Fibroblast of skin of scalp (primary cell): ENCODE results near the gene RAB19.
"Not testable (repeated sequence)": the region's sequence is repeated elsewhere in the genome, so short reads cannot be mapped to it uniquely, and the experiment has no call there.

Experiments used
- DNase-seq: peaks from one replicate; pipeline ENCODE4 v3.0.0-alpha.2; 2013

Gene RAB19

GRCh38 chr7:140402178-140402835, 1.6 kb upstream of the RAB19 start:
- peak; percentile 11 for DNase-seq

DNA sequence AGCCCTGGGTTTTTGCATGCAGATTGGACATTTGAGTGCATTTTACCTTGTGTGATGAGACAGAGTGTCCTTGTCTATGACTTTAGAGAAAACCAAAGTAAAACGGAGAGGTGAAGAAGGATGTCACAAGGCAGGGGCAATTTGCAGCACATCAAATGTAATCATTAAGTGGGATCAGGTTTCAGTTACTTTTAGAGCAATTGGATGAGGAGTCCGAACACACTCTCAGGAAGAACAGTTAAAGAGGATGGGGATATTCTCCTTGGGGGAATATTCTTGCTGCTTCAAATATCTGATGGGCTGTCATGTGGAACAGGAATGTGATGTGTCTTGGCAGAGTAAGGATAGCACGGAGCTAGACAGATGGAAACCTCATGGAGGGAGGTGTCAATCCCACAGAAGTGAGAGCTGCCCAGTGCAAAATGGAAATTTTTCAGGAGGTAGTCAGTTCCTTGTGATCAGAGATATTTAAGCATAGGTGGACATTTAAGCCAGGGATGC, 757 bp downstream of the RAB19 start:
- DNase-seq = peak; percentile 23

DNA sequence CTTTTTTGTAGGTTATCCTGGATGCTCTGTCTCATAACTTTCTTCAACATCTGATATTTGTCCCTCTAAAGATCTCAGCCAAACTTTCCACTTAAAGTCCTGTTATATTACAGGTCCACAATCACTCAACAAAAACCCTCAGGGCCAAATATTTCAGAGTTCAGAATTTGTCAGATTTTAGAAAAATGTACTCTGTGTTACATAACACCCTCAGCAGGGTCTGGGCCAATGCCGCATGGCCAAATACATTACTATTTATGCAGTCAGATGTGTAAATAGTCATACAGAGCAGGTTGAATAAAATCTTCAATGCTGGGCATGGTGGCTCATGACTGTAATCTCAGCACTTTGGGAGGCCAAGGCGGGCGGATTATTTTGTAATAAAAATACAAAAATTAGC, 11.5 kb downstream of the RAB19 start:
- DNase-seq = no peak

GRCh38 chr7:140415816-140416215, 12.0 kb downstream of the RAB19 start:
- DNase-seq = not testable (repeated sequence)

- DNase-seq = no peak
Measured at GRCh38 chr7:140416560-140416959, 12.7 kb downstream of the RAB19 start.

GRCh38 chr7:140417456-140418155, 13.7 kb downstream of the RAB19 start:
- DNase-seq = no peak

- not testable (repeated sequence) for DNase-seq
Measured at GRCh38 chr7:140418156-140418472, 14.3 kb downstream of the RAB19 start.

DNA sequence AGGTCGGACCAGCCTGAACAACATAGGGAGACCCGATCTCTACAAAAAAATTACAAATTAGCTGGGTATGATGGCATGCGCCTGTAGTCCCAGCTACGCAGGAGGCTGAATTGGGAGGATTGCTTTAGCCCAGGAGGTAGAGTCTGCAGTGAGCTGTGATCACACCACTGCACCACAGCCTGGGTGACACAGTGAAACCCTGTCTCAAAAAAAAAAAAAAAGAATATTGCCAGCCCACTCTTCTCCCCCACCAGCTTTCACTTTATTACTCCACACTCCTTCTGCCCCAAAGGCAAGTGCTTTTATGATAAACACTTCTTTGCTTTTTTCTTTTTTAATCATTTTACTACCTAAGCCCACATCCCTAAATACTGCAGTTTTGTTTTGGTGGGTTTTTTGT, 14.8 kb downstream of the RAB19 start:
- DNase-seq = no peak

DNA sequence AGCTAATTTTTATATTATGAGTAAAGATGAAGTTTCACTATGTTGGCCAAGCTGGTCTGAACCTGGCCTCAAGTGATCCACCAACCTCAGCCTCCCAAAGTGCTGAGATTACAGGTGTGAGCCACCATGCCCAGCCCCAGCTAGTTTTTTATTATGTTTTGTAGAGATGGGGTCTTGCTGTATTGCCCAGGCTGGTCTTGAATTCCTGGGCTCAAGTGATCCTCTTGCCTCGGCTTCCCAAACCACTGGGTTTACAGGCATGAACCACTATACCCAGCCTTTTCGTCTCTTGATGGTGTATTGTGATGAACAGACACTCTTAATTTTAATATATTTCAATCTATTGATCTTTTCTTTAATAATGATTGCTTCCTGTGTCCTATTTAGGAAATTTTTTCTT, 17.7 kb downstream of the RAB19 start:
- no peak for DNase-seq

- no peak for DNase-seq
Measured at GRCh38 chr7:140423501-140423900, 19.6 kb downstream of the RAB19 start.

- no peak for DNase-seq
Measured at GRCh38 chr7:140425718-140426117, 21.9 kb downstream of the RAB19 start.

DNA sequence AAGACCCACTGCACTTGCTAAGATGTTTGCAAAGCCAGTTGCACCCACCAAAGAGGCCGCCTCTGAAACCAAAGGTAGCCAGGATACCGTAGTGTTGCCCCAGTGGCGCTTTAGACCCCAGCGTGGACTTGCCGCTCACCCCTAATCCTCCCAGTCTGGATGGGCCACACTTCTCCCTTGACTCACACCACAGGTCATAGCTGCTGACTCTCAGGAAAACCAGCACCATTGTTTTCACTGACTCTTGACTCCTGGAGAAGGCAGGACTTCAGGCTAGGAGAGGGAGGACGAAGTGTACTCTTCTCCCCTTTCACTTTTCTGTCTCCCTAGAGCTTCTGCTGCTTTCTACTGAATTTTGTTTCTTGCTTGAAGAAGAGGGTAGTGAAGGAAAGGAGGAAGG, 22.3 kb downstream of the RAB19 start:
- no peak for DNase-seq

DNA sequence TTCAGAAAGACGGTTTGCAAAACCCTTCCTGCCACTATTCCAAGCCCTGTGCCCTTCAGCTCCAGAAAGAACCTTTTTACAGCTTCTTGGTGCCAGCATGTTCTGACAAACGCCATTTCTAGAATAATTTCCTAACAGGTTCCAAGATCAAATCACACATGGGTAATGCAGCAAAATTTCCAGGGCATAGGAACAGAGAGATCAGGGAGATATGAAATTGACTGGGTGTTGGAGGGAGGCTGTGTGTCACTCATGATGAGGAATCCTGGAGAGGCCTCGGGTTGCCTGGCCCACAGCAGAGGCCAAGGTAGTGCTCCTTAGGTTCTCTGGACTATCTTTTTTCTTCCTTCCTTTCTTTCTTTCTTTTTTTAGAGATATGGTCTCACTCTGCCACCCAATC, 29.5 kb downstream of the RAB19 start:
- no peak for DNase-seq

DNA sequence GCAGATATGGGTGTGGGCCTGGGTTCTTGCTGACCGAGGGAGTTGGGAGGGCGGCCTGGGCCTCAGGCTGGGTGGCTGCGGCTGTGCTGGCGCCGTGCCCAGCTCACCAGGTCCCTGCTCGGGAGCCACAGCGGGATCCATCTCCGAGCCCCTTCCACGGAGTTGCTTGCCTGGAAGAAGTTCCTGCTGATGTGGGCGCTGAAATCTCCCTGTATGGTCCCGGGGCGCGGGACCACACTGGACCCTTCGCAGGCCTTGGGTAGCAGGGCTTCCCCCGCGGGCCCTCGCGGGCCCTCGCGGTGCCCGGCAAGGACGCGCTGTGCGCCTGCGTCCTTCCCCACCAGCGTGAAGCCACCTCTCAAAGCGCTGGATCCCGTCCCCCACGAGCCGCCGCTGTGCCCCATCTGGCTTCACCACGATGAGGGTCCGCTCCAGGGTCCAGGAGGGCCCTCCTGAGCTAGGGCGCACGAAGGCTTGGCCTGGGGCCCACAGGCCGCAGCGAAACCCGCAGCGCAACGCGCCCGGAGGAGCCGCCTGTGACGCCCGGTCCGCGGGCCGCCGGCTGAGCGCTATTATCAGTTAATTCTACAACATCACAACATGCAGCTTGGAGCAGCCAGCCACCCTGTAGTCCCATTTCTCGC, 31.5 kb downstream of the RAB19 start:
- DNase-seq = no peak

- no peak for DNase-seq
Measured at GRCh38 chr7:140439359-140439758, 35.5 kb downstream of the RAB19 start.

- no peak for DNase-seq
Measured at GRCh38 chr7:140440593-140440992, 36.7 kb downstream of the RAB19 start.

GRCh38 chr7:140441519-140441918, 37.7 kb downstream of the RAB19 start:
- no peak for DNase-seq

GRCh38 chr7:140446467-140446866, 42.6 kb downstream of the RAB19 start:
- DNase-seq = no peak

GRCh38 chr7:140447841-140448240, 44.0 kb downstream of the RAB19 start:
- no peak for DNase-seq

GRCh38 chr7:140448781-140449480, 45.1 kb downstream of the RAB19 start:
- no peak for DNase-seq

DNA sequence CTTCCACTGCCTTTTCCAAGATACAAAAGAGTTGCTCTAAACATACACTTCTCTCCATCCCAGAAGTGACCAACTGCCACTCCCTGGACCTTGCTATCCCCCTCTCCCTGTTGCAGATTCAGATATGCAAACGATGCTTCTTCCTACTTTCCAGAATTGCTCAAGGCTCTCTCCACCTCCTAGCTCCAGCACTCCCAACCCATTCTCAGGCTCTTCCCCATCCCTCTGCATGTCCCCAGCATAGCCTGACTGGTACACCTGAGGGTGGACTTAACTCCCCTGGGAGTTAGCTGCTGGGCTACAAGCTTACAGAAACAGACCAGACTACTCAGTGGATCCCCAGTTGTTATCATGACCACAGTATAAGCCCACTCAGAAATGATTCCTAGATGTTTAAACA, 47.9 kb downstream of the RAB19 start:
- DNase-seq = no peak

DNA sequence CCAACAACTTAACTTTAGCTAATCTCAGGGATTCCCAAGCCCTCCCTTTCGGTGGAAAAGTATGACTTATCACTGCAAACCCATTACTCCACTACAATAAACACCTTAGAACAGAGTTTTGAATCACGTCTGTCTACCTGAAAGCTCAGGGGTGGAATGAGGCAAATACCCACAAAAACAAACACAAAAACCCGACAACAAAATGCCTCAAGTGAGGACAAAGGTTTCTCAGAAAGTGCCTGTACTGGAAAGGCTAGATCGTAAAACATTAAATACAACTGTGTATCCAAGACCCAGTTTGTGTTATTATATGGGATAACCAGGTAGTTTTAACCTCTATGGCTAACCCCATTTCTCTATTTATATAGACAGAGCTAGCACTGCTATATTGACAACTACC, 49.4 kb downstream of the RAB19 start:
- no peak for DNase-seq
